T follicular helper cell (primary cell): ENCODE measurements around the gene PLXNA1.

Source experiments
- DNase-seq: peaks from one replicate; pipeline ENCODE4 v3.0.0-alpha.2; 2020; ENCODE audit warnings: low read depth

Gene PLXNA1

GRCh38 chr3:126987596-126987995 lies 4.7 kb downstream of the PLXNA1 start:
- DNase-seq, result no peak

GRCh38 chr3:126988451-126989021 lies 5.6 kb downstream of the PLXNA1 start:
- no peak for DNase-seq

- no peak for DNase-seq
These were observed 6.6 kb downstream of the PLXNA1 start for GRCh38 chr3:126989316-126990023.

- no peak for DNase-seq
These were observed 7.2 kb downstream of the PLXNA1 start for GRCh38 chr3:126990024-126990700.

- no peak for DNase-seq
These were observed 8.0 kb downstream of the PLXNA1 start for GRCh38 chr3:126990890-126991289.

GRCh38 chr3:126991366-126992200 lies 8.7 kb downstream of the PLXNA1 start:
- no peak for DNase-seq

- DNase-seq, result no peak
These were observed 9.3 kb downstream of the PLXNA1 start for GRCh38 chr3:126992216-126992615.

GRCh38 chr3:126992776-126993175 lies 9.9 kb downstream of the PLXNA1 start:
- no peak for DNase-seq

- DNase-seq, result no peak
These were observed 10.5 kb downstream of the PLXNA1 start for GRCh38 chr3:126993436-126993835.

- no peak for DNase-seq
These were observed 11.8 kb downstream of the PLXNA1 start for GRCh38 chr3:126994661-126995245.

- no peak for DNase-seq
These were observed 12.4 kb downstream of the PLXNA1 start for GRCh38 chr3:126995254-126995780.

- no peak for DNase-seq
These were observed 13.1 kb downstream of the PLXNA1 start for GRCh38 chr3:126995926-126996512.

- DNase-seq, result no peak
These were observed 14.0 kb downstream of the PLXNA1 start for GRCh38 chr3:126996905-126997304.

GRCh38 chr3:126997455-126998038 lies 14.6 kb downstream of the PLXNA1 start:
- no peak for DNase-seq

GRCh38 chr3:126998320-126998719 lies 15.4 kb downstream of the PLXNA1 start:
- DNase-seq, result no peak

- no peak for DNase-seq
These were observed 15.8 kb downstream of the PLXNA1 start for GRCh38 chr3:126998728-126999127.

- DNase-seq, result no peak
These were observed 16.5 kb downstream of the PLXNA1 start for GRCh38 chr3:126999383-126999782.

GRCh38 chr3:127000119-127000518 lies 17.2 kb downstream of the PLXNA1 start:
- no peak for DNase-seq

GRCh38 chr3:127000761-127001160 lies 17.8 kb downstream of the PLXNA1 start:
- no peak for DNase-seq

- no peak for DNase-seq
These were observed 18.7 kb downstream of the PLXNA1 start for GRCh38 chr3:127001486-127002194.
